ENCODE results near the gene EVPL.

EVPL gene

GRCh38 chr17:76024353-76024752 lies 2.8 kb downstream of the EVPL start:
- H3K9me3 ChIP-seq (ENCODE audit: low read depth, low read length): no peaks in the 10 kb centered on the region
- no peak for DNase-seq (ENCODE audit: low read depth, low spot score)
- H3K4me3 ChIP-seq: no peak overlapping the region
- H3K36me3 ChIP-seq (ENCODE audit: insufficient read depth, low read length): no peaks in the 10 kb centered on the region
- no peak overlapping the region for H3K9ac ChIP-seq (ENCODE audit: insufficient read length)
- no peak overlapping the region for H3K27ac ChIP-seq
- no peak for TF ChIP-seq POLR2AphosphoS5 (IDR thresholded peaks at IDR 0.05; ENCODE audit: borderline replicate concordance, low read depth, low read length)

GRCh38 chr17:76023900-76024237 lies 3.2 kb downstream of the EVPL start:
- H3K27ac ChIP-seq: no peak overlapping the region
- no peak overlapping the region for H3K9ac ChIP-seq (ENCODE audit: insufficient read length)
- DNase-seq (ENCODE audit: low read depth, low spot score): no peak
- H3K9me3 ChIP-seq (ENCODE audit: low read depth, low read length): no peaks in the 10 kb centered on the region
- H3K36me3 ChIP-seq (ENCODE audit: insufficient read depth, low read length): no peaks in the 10 kb centered on the region
- no peak for TF ChIP-seq FOXP2 (optimal IDR thresholded peaks at IDR 0.05; ENCODE audit: control extremely low read depth, extremely low read length, insufficient read depth)
- H3K4me3 ChIP-seq: no peak overlapping the region

DNA sequence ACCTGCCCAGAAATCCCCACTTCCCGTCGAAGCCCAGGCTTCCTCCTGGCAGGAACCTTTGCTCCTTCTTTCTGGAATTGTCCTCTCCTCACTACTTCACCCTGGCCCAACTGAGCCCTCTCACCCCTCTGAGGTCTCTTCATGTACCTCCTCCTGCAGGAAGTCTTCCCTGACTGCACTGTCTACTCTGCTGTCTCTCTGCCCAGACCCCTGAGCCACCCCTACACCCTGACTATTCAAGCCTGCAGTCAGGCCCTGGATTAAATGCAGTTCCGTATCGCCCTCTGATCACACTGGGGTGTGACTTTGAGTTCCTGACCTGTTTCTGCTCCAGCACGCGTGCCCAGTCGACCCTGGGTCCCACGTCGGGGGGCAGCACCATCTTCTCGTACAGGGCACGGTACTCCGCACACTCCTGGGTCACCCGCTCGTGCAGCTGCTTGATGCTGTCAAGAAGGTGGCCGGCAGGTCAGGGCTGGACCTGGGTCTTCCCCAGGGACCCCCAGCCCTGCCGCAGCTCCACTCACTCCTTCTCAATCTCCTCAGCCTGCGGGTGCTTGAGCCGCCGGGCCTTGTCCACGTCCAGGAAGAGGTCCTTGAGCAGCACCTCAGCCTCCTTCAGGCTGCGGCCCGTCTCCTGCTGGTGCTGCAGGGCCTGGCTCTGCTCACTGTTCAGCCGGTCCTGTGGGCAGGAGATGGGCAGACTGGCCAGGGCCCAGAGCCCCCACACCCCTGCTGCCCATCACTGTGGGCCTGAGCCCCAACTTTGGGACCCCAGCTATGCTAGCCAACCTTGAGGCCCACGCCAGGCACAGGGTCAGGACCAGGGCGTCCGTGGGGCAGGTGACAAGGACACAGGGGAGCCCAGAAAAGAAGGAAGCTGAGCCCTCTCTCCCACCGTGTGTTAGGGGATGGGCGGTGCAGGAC lies 3.9 kb downstream of the EVPL start:
- no peak overlapping the region for H3K4me3 ChIP-seq
- H3K9ac ChIP-seq (ENCODE audit: insufficient read length): no peak overlapping the region
- DNase-seq (ENCODE audit: low read depth, low spot score): no peak
- no peaks in the 10 kb centered on the region for H3K9me3 ChIP-seq (ENCODE audit: low read depth, low read length)
- no peaks in the 10 kb centered on the region for H3K36me3 ChIP-seq (ENCODE audit: insufficient read depth, low read length)
- H3K27ac ChIP-seq: no peak overlapping the region
- TF ChIP-seq EZH2 (IDR thresholded peaks at IDR 0.05) (no peak), POLR2AphosphoS5 (IDR thresholded peaks at IDR 0.05; ENCODE audit: borderline replicate concordance, low read depth, low read length) (no peak), FOXP2 (optimal IDR thresholded peaks at IDR 0.05; ENCODE audit: control extremely low read depth, extremely low read length, insufficient read depth) (no peak)

GRCh38 chr17:76022285-76022684 lies 4.8 kb downstream of the EVPL start:
- H3K9me3 ChIP-seq (ENCODE audit: low read depth, low read length): no peaks in the 10 kb centered on the region

DNA sequence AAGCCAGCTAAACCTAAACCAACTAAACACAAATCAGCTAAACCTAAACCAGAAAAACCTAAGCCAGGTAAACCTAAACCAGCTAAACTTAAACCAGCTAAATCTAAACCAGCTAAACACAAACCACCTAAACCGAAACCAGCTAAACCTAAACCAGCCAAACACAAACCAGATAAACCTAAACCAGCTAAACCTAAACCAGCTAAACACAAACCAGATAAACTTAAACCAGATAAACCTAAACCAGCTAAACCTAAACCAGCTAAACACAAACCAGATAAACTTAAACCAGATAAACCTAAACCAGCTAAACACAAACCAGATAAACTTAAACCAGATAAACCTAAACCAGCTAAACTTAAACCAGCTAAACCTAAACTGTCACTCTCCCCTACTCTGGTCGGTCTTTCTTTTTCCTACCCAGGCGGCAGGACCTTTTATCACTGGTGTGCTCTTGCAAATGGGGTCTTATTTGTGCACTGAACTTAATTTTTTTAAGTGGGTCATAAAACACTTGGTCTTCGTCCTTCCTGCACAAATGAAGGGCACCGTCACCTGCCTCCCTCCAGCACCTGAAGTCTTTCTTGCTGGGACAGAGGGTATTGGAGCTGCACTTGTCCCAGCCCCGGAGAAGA lies 7.2 kb downstream of the EVPL start:
- no peaks in the 10 kb centered on the region for H3K36me3 ChIP-seq (ENCODE audit: insufficient read depth, low read length)
- no peak overlapping the region for H3K4me3 ChIP-seq
- no peak for DNase-seq (ENCODE audit: low read depth, low spot score)
- H3K9ac ChIP-seq (ENCODE audit: insufficient read length): no peak overlapping the region
- no peak for TF ChIP-seq POLR2AphosphoS5 (IDR thresholded peaks at IDR 0.05; ENCODE audit: borderline replicate concordance, low read depth, low read length)
- no peak for TF ChIP-seq EZH2 (IDR thresholded peaks at IDR 0.05)
- no peak for TF ChIP-seq FOXP2 (optimal IDR thresholded peaks at IDR 0.05; ENCODE audit: control extremely low read depth, extremely low read length, insufficient read depth)
- no peak overlapping the region for H3K27ac ChIP-seq
- H3K9me3 ChIP-seq (ENCODE audit: low read depth, low read length): no peaks in the 10 kb centered on the region

More at GRCh38 chr17:76022285-76022684, 4.8 kb downstream of the EVPL start:
- Histone ChIP-seq H3K27ac (no peak overlapping the region), H3K36me3 (ENCODE audit: insufficient read depth, low read length) (no peaks in the 10 kb centered on the region), H3K4me3 (no peak overlapping the region), H3K9ac (ENCODE audit: insufficient read length) (no peak overlapping the region)
- no peak for DNase-seq (ENCODE audit: low read depth, low spot score)
- no peak for TF ChIP-seq POLR2AphosphoS5 (IDR thresholded peaks at IDR 0.05; ENCODE audit: borderline replicate concordance, low read depth, low read length)
- TF ChIP-seq EZH2 (IDR thresholded peaks at IDR 0.05): no peak
- no peak for TF ChIP-seq FOXP2 (optimal IDR thresholded peaks at IDR 0.05; ENCODE audit: control extremely low read depth, extremely low read length, insufficient read depth)

GRCh38 chr17:76018801-76019200 lies 8.3 kb downstream of the EVPL start:
- H3K27ac ChIP-seq: no peak overlapping the region
- no peaks in the 10 kb centered on the region for H3K36me3 ChIP-seq (ENCODE audit: insufficient read depth, low read length)
- TF ChIP-seq POLR2AphosphoS5 (IDR thresholded peaks at IDR 0.05; ENCODE audit: borderline replicate concordance, low read depth, low read length): no peak
- no peak for TF ChIP-seq EZH2 (IDR thresholded peaks at IDR 0.05)
- no peak for TF ChIP-seq FOXP2 (optimal IDR thresholded peaks at IDR 0.05; ENCODE audit: control extremely low read depth, extremely low read length, insufficient read depth)
- no peaks in the 10 kb centered on the region for H3K9me3 ChIP-seq (ENCODE audit: low read depth, low read length)
- no peak overlapping the region for H3K4me3 ChIP-seq
- H3K9ac ChIP-seq (ENCODE audit: insufficient read length): no peak overlapping the region
- no peak for DNase-seq (ENCODE audit: low read depth, low spot score)

GRCh38 chr17:76018340-76018680 lies 8.8 kb downstream of the EVPL start:
- H3K9me3 ChIP-seq (ENCODE audit: low read depth, low read length): no peaks in the 10 kb centered on the region
- H3K9ac ChIP-seq (ENCODE audit: insufficient read length): no peak overlapping the region
- H3K4me3 ChIP-seq: no peak overlapping the region
- no peaks in the 10 kb centered on the region for H3K36me3 ChIP-seq (ENCODE audit: insufficient read depth, low read length)
- H3K27ac ChIP-seq: no peak overlapping the region
- DNase-seq (ENCODE audit: low read depth, low spot score): no peak
- TF ChIP-seq FOXP2 (optimal IDR thresholded peaks at IDR 0.05; ENCODE audit: control extremely low read depth, extremely low read length, insufficient read depth): no peak
- no peak for TF ChIP-seq EZH2 (IDR thresholded peaks at IDR 0.05)
- no peak for TF ChIP-seq POLR2AphosphoS5 (IDR thresholded peaks at IDR 0.05; ENCODE audit: borderline replicate concordance, low read depth, low read length)

- H3K4me3 ChIP-seq: no peak overlapping the region
- TF ChIP-seq EZH2 (IDR thresholded peaks at IDR 0.05) (no peak), FOXP2 (optimal IDR thresholded peaks at IDR 0.05; ENCODE audit: control extremely low read depth, extremely low read length, insufficient read depth) (no peak), POLR2AphosphoS5 (IDR thresholded peaks at IDR 0.05; ENCODE audit: borderline replicate concordance, low read depth, low read length) (no peak)
- no peaks in the 10 kb centered on the region for H3K36me3 ChIP-seq (ENCODE audit: insufficient read depth, low read length)
- H3K27ac ChIP-seq: no peak overlapping the region
- H3K9me3 ChIP-seq (ENCODE audit: low read depth, low read length): no peaks in the 10 kb centered on the region
- H3K9ac ChIP-seq (ENCODE audit: insufficient read length): no peak overlapping the region
- no peak for DNase-seq (ENCODE audit: low read depth, low spot score)
Measured at GRCh38 chr17:76017481-76018339, 9.4 kb downstream of the EVPL start.

All from SK-N-MC (cell line).